HFFc6 (cell line): ENCODE data around the gene CDCA3. TPM values are rescaled to one million over a fixed set of nuclear protein-coding genes. Genes with fewer than 3 reads are reported as not detected.

ENCODE experiments used
- DNase-seq: peaks from one replicate; pipeline ENCODE4 v3.0.0-alpha.2; 2018
- H3K27ac Mint-ChIP-seq: 2 replicates; pipeline ENCODE4 v1.8.0; 2020; ENCODE audit warnings: mild to moderate bottlenecking, mixed read lengths
- H3K27me3 Mint-ChIP-seq: 2 replicates; pipeline ENCODE4 v1.8.0; 2021; ENCODE audit warnings: mild to moderate bottlenecking, moderate library complexity, mixed read lengths; ENCODE audit not compliant: insufficient read depth
- H3K36me3 Mint-ChIP-seq: 2 replicates; pipeline ENCODE4 v1.8.0; 2021; ENCODE audit warnings: low read depth, mixed read lengths
- H3K4me1 Mint-ChIP-seq: 2 replicates; pipeline ENCODE4 v1.8.0; 2020; ENCODE audit warnings: low read depth, mixed read lengths
- H3K4me3 Mint-ChIP-seq: 2 replicates; pipeline ENCODE4 v1.8.0; 2020; ENCODE audit warnings: mild to moderate bottlenecking, moderate library complexity, mixed read lengths
- H3K9me3 Mint-ChIP-seq: 2 replicates; pipeline ENCODE4 v1.8.0; 2020; ENCODE audit warnings: mild to moderate bottlenecking, mixed read lengths
- total RNA-seq, 6 experiments: library from RNA; stranded (reverse); fragmentation: NEBNext Ultra II Directional; extraction: Animal tissue kit (Norgen Biotek cat#: 25700); gene quantifications; 2 replicates in 1 of 6; 3 replicates in 5 of 6; pipeline ENCODE4 v1.2.3, GENCODE V29; 2021
- TF ChIP-seq, protein P1 (sequence below): fragments of 200-600 bp; sonication (generic); IDR thresholded peaks from 2 replicates; pipeline ENCODE4 v1.5.0; 2021; ENCODE audit warnings: antibody characterized with exemption, mild to moderate bottlenecking

Gene CDCA3
- total RNA-seq, 6 experiments from 2014 or later = 24.0 to 62.5 (median 56.3) TPM

- DNase-seq = no peak
- no peaks in the 10 kb centered on the region for H3K9me3 Mint-ChIP-seq
- H3K27me3 Mint-ChIP-seq = peaks cover 3% of the 10 kb centered on the region; the same call in 1 of the 2 replicates
- peaks cover 23% of the 10 kb centered on the region; the same call in 1 of the 2 replicates for H3K36me3 Mint-ChIP-seq
- TF ChIP-seq, protein P1, sequence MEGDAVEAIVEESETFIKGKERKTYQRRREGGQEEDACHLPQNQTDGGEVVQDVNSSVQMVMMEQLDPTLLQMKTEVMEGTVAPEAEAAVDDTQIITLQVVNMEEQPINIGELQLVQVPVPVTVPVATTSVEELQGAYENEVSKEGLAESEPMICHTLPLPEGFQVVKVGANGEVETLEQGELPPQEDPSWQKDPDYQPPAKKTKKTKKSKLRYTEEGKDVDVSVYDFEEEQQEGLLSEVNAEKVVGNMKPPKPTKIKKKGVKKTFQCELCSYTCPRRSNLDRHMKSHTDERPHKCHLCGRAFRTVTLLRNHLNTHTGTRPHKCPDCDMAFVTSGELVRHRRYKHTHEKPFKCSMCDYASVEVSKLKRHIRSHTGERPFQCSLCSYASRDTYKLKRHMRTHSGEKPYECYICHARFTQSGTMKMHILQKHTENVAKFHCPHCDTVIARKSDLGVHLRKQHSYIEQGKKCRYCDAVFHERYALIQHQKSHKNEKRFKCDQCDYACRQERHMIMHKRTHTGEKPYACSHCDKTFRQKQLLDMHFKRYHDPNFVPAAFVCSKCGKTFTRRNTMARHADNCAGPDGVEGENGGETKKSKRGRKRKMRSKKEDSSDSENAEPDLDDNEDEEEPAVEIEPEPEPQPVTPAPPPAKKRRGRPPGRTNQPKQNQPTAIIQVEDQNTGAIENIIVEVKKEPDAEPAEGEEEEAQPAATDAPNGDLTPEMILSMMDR = no peak
- H3K27ac Mint-ChIP-seq = no peak overlapping the region
- no peak overlapping the region for H3K4me3 Mint-ChIP-seq
- H3K4me1 Mint-ChIP-seq = peaks cover 8% of the 10 kb centered on the region
These were observed 14.2 kb downstream of the CDCA3 start for GRCh38 chr12:6836851-6837250.

DNA sequence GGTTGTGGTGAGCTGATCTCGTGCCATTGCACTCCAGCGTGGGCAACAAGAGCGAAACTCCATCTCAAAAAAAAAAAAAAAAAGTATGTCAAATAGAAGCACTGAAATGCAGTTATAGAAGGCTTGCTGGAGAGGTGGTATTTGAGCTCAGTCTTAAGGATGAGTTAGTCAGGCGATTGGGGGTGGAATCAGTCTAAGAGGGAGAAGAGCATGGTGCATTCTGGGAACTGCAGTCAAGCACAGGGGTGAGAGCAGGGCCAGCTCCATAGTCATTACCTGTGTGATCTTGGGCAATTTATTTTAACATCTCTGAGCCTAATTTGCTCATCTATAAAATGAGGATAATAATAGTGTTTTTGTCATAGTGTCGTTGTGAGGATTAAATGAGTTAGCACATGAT, 16.2 kb downstream of the CDCA3 start:
- H3K9me3 Mint-ChIP-seq = no peaks in the 10 kb centered on the region
- H3K4me1 Mint-ChIP-seq = peaks cover 23% of the 10 kb centered on the region

GRCh38 chr12:6834254-6834653, 16.8 kb downstream of the CDCA3 start:
- H3K4me3 Mint-ChIP-seq = no peak overlapping the region

More for the DNA sequence above, 16.2 kb downstream of the CDCA3 start:
- no peak for DNase-seq
- Mint-ChIP-seq H3K27me3 (no peaks in the 10 kb centered on the region; the same call in 1 of the 2 replicates), H3K36me3 (peaks cover 23% of the 10 kb centered on the region; the same call in 1 of the 2 replicates), H3K4me3 (no peak overlapping the region), H3K27ac (no peak overlapping the region)
- TF ChIP-seq, protein P1 = no peak

GRCh38 chr12:6833189-6833890, 17.7 kb downstream of the CDCA3 start:
- Mint-ChIP-seq H3K4me1 (peaks cover 26% of the 10 kb centered on the region), H3K4me3 (no peak overlapping the region), H3K36me3 (peaks cover 23% of the 10 kb centered on the region; the same call in 1 of the 2 replicates), H3K9me3 (no peaks in the 10 kb centered on the region), H3K27ac (no peak overlapping the region; the same call in 1 of the 2 replicates), H3K27me3 (peaks cover 2% of the 10 kb centered on the region; the same call in 1 of the 2 replicates)
- TF ChIP-seq, protein P1 = no peak
- no peak for DNase-seq

More at GRCh38 chr12:6834254-6834653, 16.8 kb downstream of the CDCA3 start:
- Mint-ChIP-seq H3K27ac (no peak overlapping the region), H3K27me3 (no peaks in the 10 kb centered on the region; the same call in 1 of the 2 replicates), H3K36me3 (peaks cover 23% of the 10 kb centered on the region; the same call in 1 of the 2 replicates), H3K4me1 (peaks cover 26% of the 10 kb centered on the region), H3K9me3 (no peaks in the 10 kb centered on the region)
- no peak for DNase-seq
- TF ChIP-seq, protein P1 = no peak

GRCh38 chr12:6832125-6832524, 19.0 kb downstream of the CDCA3 start:
- no peak for DNase-seq
- Mint-ChIP-seq H3K9me3 (no peaks in the 10 kb centered on the region), H3K27me3 (peaks cover 2% of the 10 kb centered on the region; the same call in 1 of the 2 replicates), H3K36me3 (peaks cover 17% of the 10 kb centered on the region; the same call in 1 of the 2 replicates), H3K4me1 (peaks cover 38% of the 10 kb centered on the region), H3K27ac (no peak overlapping the region), H3K4me3 (no peak overlapping the region)
- TF ChIP-seq, protein P1 = no peak
